ENCODE data around the gene NPAS2.
A peak's percentile ranks its signal among the peaks of the same experiment; 100 is the strongest.

The NPAS2 gene

DNA sequence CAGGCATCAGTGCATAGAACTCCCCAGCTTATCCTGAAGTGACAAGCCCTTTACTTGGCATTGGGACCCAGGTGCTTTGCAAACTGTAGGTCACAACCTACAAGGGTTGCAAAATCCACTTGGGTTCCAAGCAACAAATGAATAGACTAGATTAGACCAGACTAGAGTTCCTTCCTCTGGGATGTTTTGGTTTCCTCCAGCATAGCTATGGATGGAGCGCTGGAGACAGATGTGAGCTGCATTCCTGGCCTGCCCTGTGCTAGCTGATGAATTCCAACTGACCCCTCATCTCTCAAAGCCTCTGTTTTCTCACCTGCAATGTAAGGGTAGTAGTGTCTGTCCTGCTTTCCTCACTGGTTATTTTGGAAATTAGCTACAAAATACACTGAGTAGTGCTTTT lies 86.2 kb downstream of the NPAS2 start:
- Mint-ChIP-seq H3K27me3 (peaks cover 16 to 51% of the 10 kb centered on the region in 2 donors), H3K4me1 (ENCODE audit: low read depth in 2 of 2) (peaks cover 0 to 4% of the 10 kb centered on the region in 2 donors), H3K36me3 (ENCODE audit: insufficient read depth) (no peaks in the 10 kb centered on the region), H3K4me3 (no peak overlapping the region), H3K9me3 (no peaks in the 10 kb centered on the region), H3K27ac (no peak overlapping the region)
- no peak for DNase-seq
- ATAC-seq (replicated peaks): no peak

DNA sequence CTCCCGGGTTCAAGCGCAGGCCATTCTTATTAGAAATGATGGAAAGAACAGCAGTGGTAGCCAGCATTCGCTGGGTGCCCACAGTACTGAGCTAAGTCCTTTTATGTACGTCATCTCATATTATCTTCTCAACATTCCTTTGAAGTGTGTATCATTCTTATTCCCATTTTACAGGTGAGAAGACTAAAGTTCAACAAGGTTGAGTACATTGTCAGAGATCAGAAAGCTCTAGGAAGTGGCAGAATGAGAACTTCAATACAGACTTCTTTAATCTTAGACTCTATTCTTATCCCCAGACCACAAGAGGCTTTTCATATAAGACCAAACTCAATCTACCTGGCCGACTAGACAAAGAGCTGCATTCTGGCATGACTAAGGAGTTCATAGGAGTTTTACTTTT lies 86.7 kb downstream of the NPAS2 start:
- Mint-ChIP-seq H3K27ac (no peak overlapping the region), H3K27me3 (peaks cover 11 to 45% of the 10 kb centered on the region in 2 donors), H3K4me1 (ENCODE audit: low read depth in 2 of 2) (peaks cover 0 to 4% of the 10 kb centered on the region in 2 donors), H3K9me3 (no peaks in the 10 kb centered on the region), H3K36me3 (ENCODE audit: insufficient read depth) (no peaks in the 10 kb centered on the region), H3K4me3 (no peak overlapping the region)
- DNase-seq (no peak), ATAC-seq (replicated peaks) (no peak)

- Mint-ChIP-seq H3K4me3 (no peak overlapping the region), H3K27ac (no peak overlapping the region), H3K27me3 (peaks cover under 1 to 40% of the 10 kb centered on the region in 2 donors), H3K36me3 (ENCODE audit: insufficient read depth) (no peaks in the 10 kb centered on the region), H3K4me1 (ENCODE audit: low read depth in 2 of 2) (peaks cover 0 to 4% of the 10 kb centered on the region in 2 donors), H3K9me3 (no peaks in the 10 kb centered on the region)
- DNase-seq (no peak), ATAC-seq (replicated peaks) (no peak)
Measured at GRCh38 chr2:100907832-100908231, 87.9 kb downstream of the NPAS2 start.

- DNase-seq (no peak), ATAC-seq (replicated peaks) (no peak)
- H3K27ac Mint-ChIP-seq: no peak overlapping the region
- peaks cover 10 to 46% of the 10 kb centered on the region in 2 donors for H3K27me3 Mint-ChIP-seq
- no peaks in the 10 kb centered on the region for H3K9me3 Mint-ChIP-seq
- peaks cover 0 to 4% of the 10 kb centered on the region in 2 donors for H3K4me1 Mint-ChIP-seq (ENCODE audit: low read depth in 2 of 2)
- H3K4me3 Mint-ChIP-seq: no peak overlapping the region
- no peaks in the 10 kb centered on the region for H3K36me3 Mint-ChIP-seq (ENCODE audit: insufficient read depth)
Measured at GRCh38 chr2:100909534-100910081, 89.7 kb downstream of the NPAS2 start.

DNA sequence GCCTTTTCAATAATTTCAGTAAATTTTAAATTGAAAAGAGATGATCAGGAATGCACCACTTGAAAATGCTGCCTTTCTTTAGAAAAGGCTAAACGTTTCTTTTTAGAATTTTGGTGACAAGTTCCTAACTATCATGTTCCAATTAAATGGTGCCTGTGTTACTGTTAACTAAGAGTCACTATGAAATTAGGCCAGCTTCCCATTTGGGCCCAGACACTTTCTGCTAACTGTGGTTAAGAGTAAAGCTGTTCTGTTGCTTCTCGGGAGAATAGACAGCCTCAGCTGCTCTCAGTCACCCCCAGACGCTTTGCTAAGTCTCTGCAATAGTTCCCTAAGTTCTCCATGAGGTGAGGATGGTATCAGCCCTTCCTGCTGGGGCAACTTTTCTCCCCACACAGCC lies 90.2 kb downstream of the NPAS2 start:
- H3K4me3 Mint-ChIP-seq: no peak overlapping the region
- no peak for DNase-seq

GRCh38 chr2:100919316-100919715 lies 99.4 kb downstream of the NPAS2 start:
- DNase-seq: no peak
- H3K9me3 Mint-ChIP-seq: no peaks in the 10 kb centered on the region
- H3K27me3 Mint-ChIP-seq: peaks cover 11 to 13% of the 10 kb centered on the region in 2 donors
- no peak overlapping the region for H3K27ac Mint-ChIP-seq
- H3K36me3 Mint-ChIP-seq (ENCODE audit: insufficient read depth): no peaks in the 10 kb centered on the region
- no peak for ATAC-seq (replicated peaks)
- peaks cover 3 to 6% of the 10 kb centered on the region in 2 donors for H3K4me1 Mint-ChIP-seq (ENCODE audit: low read depth in 2 of 2)
- no peak overlapping the region for H3K4me3 Mint-ChIP-seq

More for the DNA sequence above, 90.2 kb downstream of the NPAS2 start:
- Mint-ChIP-seq H3K27me3 (peaks cover 15 to 51% of the 10 kb centered on the region in 2 donors), H3K4me1 (ENCODE audit: low read depth in 2 of 2) (peaks cover 0 to 4% of the 10 kb centered on the region in 2 donors), H3K36me3 (ENCODE audit: insufficient read depth) (no peaks in the 10 kb centered on the region), H3K9me3 (no peaks in the 10 kb centered on the region), H3K27ac (no peak overlapping the region)
- ATAC-seq (replicated peaks): no peak

DNA sequence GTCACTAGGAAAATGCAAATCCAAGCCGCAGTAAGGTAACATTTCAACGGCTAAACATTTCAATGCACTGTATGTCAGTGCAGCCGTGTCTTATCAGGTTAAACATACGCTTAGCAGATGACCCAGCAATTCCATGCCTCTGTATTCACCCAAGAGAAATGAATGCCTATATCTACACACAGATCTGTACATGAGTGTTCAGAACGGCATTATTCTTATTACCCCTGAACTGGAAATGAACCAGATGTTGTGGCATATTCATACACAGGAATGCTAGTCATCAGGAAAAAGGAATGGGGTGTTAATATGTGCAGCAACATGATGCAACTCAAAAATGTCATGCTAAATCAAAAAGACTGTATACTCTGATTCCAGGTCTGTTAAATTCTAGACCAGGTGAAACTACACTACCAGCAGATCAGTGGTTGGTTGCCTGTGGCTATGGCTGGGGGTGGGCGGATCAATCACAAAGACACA lies 101.8 kb downstream of the NPAS2 start:
- no peaks in the 10 kb centered on the region for H3K27me3 Mint-ChIP-seq
- no peaks in the 10 kb centered on the region for H3K36me3 Mint-ChIP-seq (ENCODE audit: insufficient read depth)
- H3K4me1 Mint-ChIP-seq (ENCODE audit: low read depth in 2 of 2): peaks cover 12 to 14% of the 10 kb centered on the region in 2 donors
- no peak overlapping the region for H3K4me3 Mint-ChIP-seq
- H3K27ac Mint-ChIP-seq: no peak overlapping the region
- no peaks in the 10 kb centered on the region for H3K9me3 Mint-ChIP-seq
- no peak for DNase-seq
- no peak for ATAC-seq (replicated peaks)

- Mint-ChIP-seq H3K4me3 (no peak overlapping the region), H3K36me3 (ENCODE audit: insufficient read depth) (no peaks in the 10 kb centered on the region), H3K27me3 (peaks cover 13 to 14% of the 10 kb centered on the region in 2 donors), H3K4me1 (ENCODE audit: low read depth in 2 of 2) (peaks cover 12 to 14% of the 10 kb centered on the region in 2 donors), H3K9me3 (no peaks in the 10 kb centered on the region), H3K27ac (peak overlapping the region in 1 of 2 donors; percentile 94)
- ATAC-seq (replicated peaks) (no peak), DNase-seq (no peak)
Measured at GRCh38 chr2:100923461-100924060, 103.6 kb downstream of the NPAS2 start.

DNA sequence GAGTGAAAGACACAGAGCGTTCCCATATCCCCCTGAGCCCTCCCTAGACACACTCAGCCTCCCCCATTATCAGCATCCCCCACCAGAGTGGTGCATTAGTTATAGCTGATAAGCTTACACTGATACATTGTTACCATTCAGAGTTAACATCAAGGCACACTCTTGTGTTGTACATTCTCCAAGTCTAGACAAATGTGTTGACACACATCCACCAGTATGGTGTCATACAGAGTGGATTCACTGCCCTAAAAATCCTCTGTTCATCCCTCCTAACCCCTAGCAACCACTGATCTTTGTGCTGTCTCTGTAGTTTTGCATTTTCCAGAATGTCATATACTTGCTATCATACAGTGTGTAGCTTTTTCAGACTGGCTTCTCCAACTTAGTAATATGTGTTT lies 104.2 kb downstream of the NPAS2 start:
- H3K27me3 Mint-ChIP-seq: peaks cover 14% of the 10 kb centered on the region in 2 donors

DNA sequence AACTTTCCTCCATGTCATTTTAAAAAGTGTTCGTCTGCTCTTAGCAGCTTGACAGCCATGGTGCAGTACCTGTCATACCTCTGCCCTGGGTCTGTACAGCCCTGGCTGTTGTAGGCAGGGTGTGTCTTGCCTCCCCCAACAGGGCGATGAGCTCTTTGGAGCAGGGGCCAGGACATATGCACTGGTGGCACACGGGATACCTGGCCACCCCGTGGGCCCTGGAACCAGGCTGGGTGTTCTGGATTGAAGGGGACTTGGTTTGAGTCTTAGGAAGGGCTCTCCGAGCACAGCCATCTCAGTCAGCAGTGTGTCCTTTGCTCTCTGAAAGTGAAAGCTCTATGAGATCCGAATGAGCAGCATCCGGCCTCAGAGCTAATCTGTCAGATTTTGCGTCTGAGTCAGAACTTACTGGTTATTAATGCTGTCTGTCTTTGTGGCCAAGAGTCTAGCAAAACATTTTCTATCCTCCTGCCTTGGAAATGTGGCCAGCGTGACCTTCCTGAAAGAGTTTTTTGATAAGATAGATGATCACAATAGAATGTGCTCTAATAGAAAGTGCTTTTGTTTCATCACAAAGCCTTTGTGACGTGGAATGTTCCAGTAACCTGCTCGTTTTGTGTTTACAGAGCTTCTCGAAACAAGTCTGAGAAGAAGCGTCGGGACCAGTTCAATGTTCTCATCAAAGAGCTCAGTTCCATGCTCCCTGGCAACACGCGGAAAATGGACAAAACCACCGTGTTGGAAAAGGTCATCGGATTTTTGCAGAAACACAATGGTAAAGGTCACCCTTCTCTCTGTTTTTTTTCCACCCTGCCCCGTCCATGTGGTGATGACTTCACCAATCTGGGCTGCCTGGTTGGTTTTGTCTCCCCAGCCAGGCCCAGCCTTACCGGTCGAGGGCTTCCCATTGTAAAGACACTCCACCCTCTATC lies 104.8 kb downstream of the NPAS2 start:
- peak in 1 of 3 experiments; percentile 33 for DNase-seq
- H3K9me3 Mint-ChIP-seq: no peaks in the 10 kb centered on the region
- peak; percentile 88 for ATAC-seq (replicated peaks)
- no peaks in the 10 kb centered on the region for H3K36me3 Mint-ChIP-seq (ENCODE audit: insufficient read depth)
- peak overlapping the region; percentile 64 to 69 for H3K4me3 Mint-ChIP-seq
- peaks cover 10 to 14% of the 10 kb centered on the region in 2 donors for H3K4me1 Mint-ChIP-seq (ENCODE audit: low read depth in 2 of 2)
- peaks cover 14% of the 10 kb centered on the region in 2 donors for H3K27me3 Mint-ChIP-seq
- peak overlapping the region; percentile 89 to 94 for H3K27ac Mint-ChIP-seq

More for the DNA sequence above, 104.2 kb downstream of the NPAS2 start:
- Mint-ChIP-seq H3K9me3 (no peaks in the 10 kb centered on the region), H3K4me3 (peak overlapping the region; percentile 64 to 69), H3K4me1 (ENCODE audit: low read depth in 2 of 2) (peaks cover 12 to 14% of the 10 kb centered on the region in 2 donors), H3K27ac (peak overlapping the region; percentile 89 to 94), H3K36me3 (ENCODE audit: insufficient read depth) (no peaks in the 10 kb centered on the region)
- DNase-seq (no peak), ATAC-seq (replicated peaks) (peak; percentile 20)

- no peaks in the 10 kb centered on the region for H3K36me3 Mint-ChIP-seq (ENCODE audit: insufficient read depth)
- peaks cover 10 to 14% of the 10 kb centered on the region in 2 donors for H3K4me1 Mint-ChIP-seq (ENCODE audit: low read depth in 2 of 2)
- H3K4me3 Mint-ChIP-seq: no peak overlapping the region
- no peak for DNase-seq
- H3K27me3 Mint-ChIP-seq: peaks cover 14% of the 10 kb centered on the region in 2 donors
- no peaks in the 10 kb centered on the region for H3K9me3 Mint-ChIP-seq
- no peak overlapping the region for H3K27ac Mint-ChIP-seq
- ATAC-seq (replicated peaks): no peak
Measured at GRCh38 chr2:100928235-100928634, 108.3 kb downstream of the NPAS2 start.

DNA sequence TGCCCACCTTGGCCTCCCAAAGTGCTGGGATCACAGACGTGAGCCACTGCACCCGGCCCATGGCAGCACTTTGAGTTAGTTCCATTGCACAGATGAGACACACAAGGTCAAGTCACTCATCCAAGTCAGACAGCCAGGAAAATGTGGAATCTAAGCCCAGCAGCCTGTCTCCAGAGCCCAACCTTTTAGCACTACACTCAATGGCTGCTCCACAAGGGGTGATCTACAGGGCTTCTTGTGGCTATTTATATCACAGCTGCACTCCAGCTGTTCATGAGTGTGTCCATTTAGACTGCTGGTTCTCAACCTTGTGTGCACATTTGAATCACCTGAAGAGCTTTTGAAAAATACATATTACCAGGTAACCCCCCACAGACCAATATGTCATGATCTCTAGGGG lies 109.2 kb downstream of the NPAS2 start:
- ATAC-seq (replicated peaks) (no peak), DNase-seq (no peak)
- Mint-ChIP-seq H3K4me1 (ENCODE audit: low read depth in 2 of 2) (peaks cover 9 to 10% of the 10 kb centered on the region in 2 donors), H3K36me3 (ENCODE audit: insufficient read depth) (no peaks in the 10 kb centered on the region), H3K27me3 (peaks cover 14% of the 10 kb centered on the region in 2 donors), H3K4me3 (no peak overlapping the region), H3K27ac (no peak overlapping the region), H3K9me3 (no peaks in the 10 kb centered on the region)

GRCh38 chr2:100934504-100935371 lies 114.8 kb downstream of the NPAS2 start:
- DNase-seq: no peak
- H3K36me3 Mint-ChIP-seq (ENCODE audit: insufficient read depth): no peaks in the 10 kb centered on the region

More at GRCh38 chr2:100934504-100935371, 114.8 kb downstream of the NPAS2 start:
- Mint-ChIP-seq H3K9me3 (no peaks in the 10 kb centered on the region), H3K27me3 (peaks cover 0 to 25% of the 10 kb centered on the region in 2 donors), H3K4me3 (no peak overlapping the region), H3K27ac (no peak overlapping the region), H3K4me1 (ENCODE audit: low read depth in 2 of 2) (no peaks in the 10 kb centered on the region)
- ATAC-seq (replicated peaks): no peak

Measured in effector memory CD8-positive, alpha-beta T cell (primary cell).